G401 (cell line): ENCODE results near the gene STAP1. TPM values are rescaled to one million over a fixed set of nuclear protein-coding genes. Genes with fewer than 3 reads are reported as not detected.
"Not testable (repeated sequence)": the region's sequence is repeated elsewhere in the genome, so short reads cannot be mapped to it uniquely, and the experiment has no call there.

Experiments used
- DNase-seq: peaks from one replicate; pipeline ENCODE4 v3.0.0-alpha.2; 2015; ENCODE audit warnings: low spot score
- in situ Hi-C: cut with HindIII; loops from 2 replicates; pipeline ENCODE4 v1.10.0; 2016; ENCODE audit warnings: low sequenced_read_pairs, mixed read lengths
- total RNA-seq: library from RNA; depleted of rRNA; stranded (reverse); fragments of >200 nt; shearing (Covaris generic); gene quantifications from 2 replicates; pipeline ENCODE4 v1.2.3, GENCODE V29; 2014; rRNA removed

Gene STAP1
- total RNA-seq = not detected in 2 replicates

DNA sequence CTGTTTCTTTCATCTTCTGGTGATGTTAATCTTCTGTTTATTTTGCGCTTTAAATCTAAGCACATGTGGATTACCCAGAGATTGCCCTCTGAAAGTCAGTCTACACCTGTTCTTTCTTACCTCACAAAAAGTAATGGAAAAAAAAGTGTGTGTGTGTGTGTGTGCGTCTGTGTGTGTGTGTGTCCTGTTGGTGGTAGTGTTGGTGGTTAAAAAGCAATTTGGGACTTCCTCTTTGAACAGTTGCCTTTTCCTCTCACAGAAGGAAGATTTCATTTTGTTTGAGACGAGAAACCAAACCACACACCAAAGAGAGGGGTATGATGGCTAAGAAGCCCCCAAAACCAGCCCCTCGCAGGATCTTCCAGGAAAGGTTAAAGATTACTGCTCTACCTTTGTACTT is at the start of gene STAP1:
STAP1 (plus strand) TSS at position 235 of the 400 bp plus-strand sequence; CDS start at position 318, 83 bp downstream.
- in situ Hi-C loops = no loop called here
- DNase-seq = no peak

DNA sequence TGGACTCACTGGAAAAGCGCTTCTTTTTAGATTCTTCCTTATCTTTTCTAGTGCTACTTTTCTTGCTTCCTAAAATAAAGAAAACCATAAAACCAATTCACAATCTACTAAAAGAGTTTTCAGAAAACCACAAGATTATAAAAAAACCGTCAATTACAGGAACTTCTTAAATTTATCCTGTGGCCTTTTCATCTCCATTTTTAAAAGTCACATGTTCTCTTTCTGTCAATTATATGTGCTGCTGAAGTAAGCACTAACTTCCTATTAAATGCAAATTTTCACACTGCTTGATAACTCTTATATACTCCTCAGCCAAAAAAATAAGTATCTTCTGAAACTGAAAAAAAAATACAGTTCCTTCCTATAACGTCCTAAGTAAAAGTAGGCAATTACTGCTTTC is 46.0 kb upstream of the STAP1 start:
- in situ Hi-C loops = no loop called here

DNA sequence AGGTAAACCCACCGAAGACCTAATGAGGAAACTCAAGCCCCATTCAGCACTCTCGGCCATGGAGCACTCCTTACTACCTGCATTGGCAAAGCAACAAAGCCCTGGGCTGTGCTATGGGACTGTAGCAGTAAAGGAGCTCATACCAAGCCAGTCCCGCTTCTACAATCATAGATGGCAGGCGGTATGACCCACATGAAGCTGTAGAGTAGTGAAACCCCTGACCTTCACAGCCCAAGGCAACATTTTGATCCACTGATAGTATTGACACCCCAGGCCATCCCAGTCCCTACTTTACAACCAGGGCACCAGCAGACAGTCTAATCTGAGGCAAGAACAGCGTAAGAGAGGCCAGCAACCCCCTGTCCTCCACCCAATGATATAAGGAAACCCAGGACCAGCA is 38.4 kb upstream of the STAP1 start:
- in situ Hi-C loops = no loop called here
- DNase-seq = no peak

More for the DNA sequence above, 46.0 kb upstream of the STAP1 start:
- no peak for DNase-seq

GRCh38 chr4:67521506-67521905 is 37.0 kb upstream of the STAP1 start:
- in situ Hi-C loops = no loop called here
- no peak for DNase-seq

- no peak for DNase-seq
- in situ Hi-C loops = no loop called here
Observed at GRCh38 chr4:67522230-67522629, 36.3 kb upstream of the STAP1 start.

DNA sequence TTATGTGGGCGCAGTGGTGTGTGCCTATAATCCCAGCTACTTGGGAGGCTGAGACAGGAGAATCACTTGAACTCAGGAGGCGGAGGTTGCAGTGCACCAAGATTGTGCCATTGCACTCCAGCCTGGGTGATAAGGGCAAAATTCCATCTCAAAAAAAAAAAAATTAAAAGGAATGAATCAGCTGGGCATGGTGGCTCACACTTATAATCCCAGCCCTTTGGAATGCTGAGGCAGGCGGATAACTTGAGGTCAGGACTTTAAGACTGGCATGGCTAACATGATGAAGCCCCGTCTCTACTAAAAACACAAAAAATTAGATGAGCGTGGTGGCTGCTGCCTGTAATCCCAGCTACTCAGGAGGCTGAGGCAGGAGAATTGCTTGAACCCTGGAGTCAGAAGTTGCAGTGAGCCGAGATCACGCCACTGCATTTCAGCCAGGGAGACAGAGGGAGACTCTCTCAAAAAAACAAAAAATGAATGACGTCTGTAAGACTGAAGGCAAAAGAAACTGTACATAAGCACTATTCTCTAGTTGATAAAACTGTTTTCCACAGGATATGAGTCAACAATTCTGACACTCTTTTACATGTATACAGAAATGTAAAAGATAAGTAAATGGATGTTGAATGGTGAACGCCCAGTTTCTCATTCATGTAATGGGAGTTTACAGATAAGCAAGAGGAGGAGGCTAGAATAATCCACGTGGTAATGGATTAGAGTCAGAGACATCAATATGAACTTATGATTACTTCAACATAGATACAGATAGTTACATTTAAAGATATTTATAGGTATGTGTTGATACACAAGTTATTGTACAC is 35.5 kb upstream of the STAP1 start:
- in situ Hi-C loops = no loop called here

DNA sequence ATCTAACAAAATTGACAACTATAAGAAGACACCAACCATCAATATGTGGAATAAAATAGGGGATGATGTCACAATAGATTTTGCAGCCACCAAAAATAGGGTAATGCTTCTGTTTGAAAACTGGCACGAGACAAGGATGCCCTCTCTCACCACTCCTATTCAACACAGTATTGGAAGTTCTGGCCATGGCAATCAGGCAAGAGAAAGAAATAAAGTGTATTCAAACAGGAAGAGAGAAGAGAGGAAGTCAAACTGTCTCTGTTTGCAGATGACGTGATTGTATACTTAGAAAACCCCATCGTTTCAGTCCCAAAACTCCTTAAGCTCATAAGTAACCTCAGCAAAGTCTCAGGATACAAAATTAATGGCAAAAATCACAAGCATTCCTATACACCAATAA is 34.4 kb upstream of the STAP1 start:
- DNase-seq, in situ Hi-C loops: not testable (repeated sequence)

More for the DNA sequence above, 35.5 kb upstream of the STAP1 start:
- DNase-seq = no peak

- in situ Hi-C loops = no loop called here
- DNase-seq = no peak
Observed at GRCh38 chr4:67531379-67531962, 27.1 kb upstream of the STAP1 start.

DNA sequence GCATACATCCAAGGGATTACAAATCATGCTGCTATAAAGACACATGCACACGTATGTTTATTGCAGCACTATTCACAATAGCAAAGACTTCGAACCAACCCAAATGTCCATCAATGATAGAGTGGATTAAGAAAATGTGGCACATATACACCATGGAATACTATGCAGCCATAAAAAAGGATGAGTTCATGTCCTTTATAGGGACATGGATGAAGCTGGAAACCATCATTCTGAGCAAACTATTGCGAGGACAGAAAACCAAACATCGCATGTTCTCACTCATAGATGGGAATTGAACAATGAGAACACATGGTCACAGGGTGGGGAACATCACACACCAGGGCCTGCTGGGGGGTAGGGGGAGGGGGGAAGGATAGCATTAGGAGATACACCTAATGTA is 26.1 kb upstream of the STAP1 start:
- DNase-seq, in situ Hi-C loops: not testable (repeated sequence)

DNA sequence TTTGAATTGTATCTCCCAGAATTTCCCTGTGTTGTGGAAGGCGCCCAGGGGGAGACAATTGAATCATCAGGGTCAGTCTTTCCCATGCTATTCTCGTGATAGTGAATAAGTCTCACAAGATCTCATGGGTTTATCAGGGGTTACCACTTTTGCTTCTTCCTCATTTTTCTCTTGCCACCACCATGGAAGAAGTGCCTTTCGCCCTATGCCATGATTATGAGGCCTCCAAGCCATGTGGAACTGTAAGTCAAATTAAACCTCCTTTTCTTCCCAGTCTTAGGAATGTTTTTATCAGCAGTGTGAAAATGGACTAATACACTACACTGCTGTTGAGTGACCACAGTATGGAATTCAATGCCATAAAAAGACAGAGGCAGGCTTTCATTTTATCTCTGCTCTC is 25.4 kb upstream of the STAP1 start:
- in situ Hi-C loops = no loop called here
- DNase-seq = no peak

DNA sequence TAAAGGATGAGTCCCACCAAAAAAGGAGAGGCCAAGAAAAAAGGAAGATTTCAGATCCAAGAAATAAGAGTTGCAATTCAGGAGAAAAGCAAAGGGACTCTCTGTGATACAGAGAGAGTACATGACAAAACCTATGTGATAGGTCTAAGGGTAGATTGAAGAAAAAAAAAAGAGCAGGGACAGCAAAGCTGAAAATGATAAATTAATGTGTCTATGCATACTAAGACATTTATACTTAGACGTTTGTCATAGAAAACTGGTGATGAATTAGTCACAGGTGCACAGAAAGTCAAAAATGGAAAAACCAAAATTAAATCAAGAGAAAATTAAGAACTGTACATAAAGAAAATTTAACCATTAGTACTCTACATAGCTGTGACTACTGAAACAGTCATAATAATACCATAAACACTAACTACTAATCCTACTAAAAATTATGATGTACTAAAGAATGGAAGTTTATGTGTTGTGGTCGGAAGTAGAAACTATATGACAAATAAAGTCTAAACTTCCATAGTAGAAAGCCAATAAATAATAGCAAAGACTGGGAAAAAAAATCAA is 23.2 kb upstream of the STAP1 start:
- no peak for DNase-seq
- in situ Hi-C loops = no loop called here

DNA sequence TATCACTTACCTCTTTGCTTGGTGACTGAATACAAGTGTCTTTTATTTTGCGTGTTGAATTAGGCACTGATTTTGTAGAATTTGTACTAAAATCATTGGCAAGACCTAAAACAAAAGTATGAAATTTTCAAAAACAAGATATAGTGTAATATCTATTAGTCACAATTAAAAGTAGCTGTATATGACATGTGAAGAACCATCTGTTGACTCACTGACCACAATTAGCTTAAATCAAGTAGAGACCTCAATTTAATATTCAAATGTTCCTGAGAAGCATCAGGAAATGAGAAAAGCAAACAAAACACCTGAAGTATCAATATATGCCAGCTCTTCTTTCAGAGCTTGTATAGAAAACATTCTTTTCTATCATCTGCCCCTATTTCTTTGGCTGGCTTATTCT is 18.7 kb upstream of the STAP1 start:
- in situ Hi-C loops = no loop called here

DNA sequence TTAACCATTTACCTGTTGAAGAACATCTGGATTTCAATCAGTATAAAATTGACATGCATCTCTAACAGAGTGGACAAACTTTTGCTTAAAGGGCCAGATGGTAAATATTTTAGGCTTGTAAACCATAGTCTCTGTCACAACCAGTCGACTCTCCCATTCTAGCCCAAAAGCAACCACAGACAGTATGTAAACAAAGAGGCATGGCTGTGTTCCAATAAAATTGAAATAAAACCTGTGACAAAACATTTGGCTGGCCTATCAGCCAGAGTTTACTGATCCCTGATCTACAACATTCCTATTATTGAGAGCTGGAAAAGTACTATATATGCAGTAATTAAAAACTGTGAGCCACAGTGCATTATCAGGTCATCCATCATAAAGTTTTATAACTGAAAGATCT is 16.5 kb upstream of the STAP1 start:
- no peak for DNase-seq
- in situ Hi-C loops = no loop called here

More for the DNA sequence above, 18.7 kb upstream of the STAP1 start:
- no peak for DNase-seq

DNA sequence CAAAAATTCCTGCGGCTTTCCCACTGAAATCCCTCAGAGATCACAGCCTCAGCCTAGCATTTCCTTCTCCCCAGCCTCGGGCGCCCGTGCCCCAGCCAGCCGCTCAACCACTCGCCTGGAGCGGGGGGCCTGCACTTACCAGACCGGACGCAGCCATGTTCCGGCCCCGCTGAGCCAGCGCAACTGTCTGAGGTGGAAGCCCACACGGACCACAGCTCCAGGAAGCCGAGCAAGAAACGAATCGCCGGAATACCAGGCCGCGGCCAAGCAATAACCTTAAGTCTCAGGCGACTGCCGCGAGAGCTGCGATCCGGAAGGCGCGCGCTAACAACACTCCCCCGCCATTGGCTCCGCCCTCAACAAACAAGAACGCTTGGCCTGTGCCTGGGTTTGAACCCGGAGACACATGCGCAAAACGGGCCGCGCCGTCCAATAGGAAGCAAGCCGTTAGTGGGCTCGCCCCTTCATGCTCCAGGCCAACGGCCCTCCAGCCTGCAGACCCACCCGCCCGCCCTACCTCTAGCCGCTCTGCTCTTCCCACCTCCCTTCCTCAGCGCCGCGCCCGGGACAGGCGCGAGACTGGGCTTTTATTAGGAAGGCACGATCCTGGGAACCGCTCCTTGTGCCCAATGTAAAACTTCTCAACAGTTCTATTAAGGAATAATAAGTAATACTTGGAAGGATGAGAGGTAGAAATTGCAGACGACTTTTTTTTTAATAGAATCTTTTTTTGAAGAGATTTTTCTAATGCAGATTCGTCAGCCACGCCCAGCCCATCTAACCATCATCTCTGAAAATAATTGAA is 13.1 kb upstream of the STAP1 start, which contains the start of gene CENPC:
CENPC (minus strand) TSS at position 305 of the 805 bp plus-strand sequence; CDS start at position 157, 148 bp downstream.
- in situ Hi-C loops = no loop called here
- peak; percentile 99 for DNase-seq

DNA sequence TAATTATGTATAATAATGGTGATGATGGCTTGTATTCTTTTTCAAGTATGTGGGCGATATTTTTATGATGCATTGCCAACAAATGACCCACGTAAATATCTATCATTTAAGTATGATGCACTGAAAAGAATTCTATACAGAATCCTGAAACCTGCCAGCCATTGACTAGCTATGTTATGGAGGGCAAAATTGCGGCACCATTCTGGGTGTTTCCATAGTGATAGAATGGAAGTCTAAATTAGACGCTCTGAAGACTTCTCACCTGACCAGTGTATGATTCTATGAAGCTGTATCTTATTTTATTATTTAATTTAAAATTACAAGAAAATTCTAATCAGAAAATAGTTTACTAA is 12.5 kb upstream of the STAP1 start:
- peak; percentile 54 for DNase-seq
- in situ Hi-C loops = no loop called here

DNA sequence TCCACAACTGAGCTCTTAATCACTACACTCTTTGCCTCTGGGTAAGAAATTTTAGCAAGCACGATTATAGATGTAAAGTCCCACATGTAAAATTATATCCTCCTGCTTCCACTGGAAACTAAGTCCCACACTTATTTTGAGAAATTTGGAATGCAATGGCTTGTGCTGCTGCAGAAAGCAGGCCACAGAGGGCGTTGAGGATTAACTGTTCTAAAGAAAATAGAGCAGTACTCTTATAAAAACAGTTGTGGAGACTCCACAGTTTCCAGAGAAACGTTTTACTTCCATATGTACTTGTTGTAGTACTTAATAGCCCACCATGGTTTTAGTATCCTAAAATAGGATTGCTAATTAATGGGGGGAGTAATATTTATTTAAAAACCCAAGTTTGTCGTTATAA is 11.6 kb upstream of the STAP1 start:
- in situ Hi-C loops = no loop called here

DNA sequence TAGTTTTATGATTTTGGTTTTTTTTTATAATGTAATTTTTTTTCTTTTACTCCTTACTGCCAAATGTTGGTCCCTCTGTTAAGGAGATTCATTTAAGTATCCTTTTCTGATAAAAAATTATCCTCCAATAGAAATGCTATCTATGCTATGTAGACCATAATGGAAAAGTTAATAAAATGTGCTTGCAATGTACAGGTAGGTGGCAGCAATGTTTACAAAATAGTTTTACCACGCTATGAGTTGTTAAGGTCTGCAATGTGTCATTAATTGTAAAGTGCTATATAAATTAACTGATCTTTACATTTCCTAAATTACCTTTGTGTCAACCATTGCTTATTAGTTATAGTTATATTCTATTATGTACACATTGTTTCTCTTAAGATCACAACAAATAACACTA is 9.4 kb upstream of the STAP1 start:
- no peak for DNase-seq
- in situ Hi-C loops = no loop called here

More for the DNA sequence above, 11.6 kb upstream of the STAP1 start:
- no peak for DNase-seq

DNA sequence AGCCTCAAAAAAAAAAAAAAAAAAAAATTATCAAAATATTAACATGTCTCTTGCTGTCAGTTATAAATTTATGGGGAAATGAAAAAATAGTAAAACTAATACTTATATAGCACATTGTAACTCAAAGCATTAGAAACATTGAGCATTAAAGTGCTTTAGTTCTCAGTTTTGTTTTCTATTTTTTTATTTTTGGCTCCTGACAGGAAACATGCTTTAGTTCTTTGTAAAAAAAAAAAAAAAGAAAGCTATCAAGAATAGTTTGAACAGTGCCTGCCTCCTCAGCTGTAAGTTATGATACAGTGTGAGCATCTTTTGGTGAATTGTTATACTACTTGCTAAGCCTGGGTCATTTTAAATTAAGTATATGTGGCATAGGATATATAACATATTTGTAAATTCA is 8.1 kb upstream of the STAP1 start:
- in situ Hi-C loops = no loop called here
- no peak for DNase-seq

GRCh38 chr4:67550857-67551256 is 7.7 kb upstream of the STAP1 start:
- in situ Hi-C loops = no loop called here

More at GRCh38 chr4:67550857-67551256, 7.7 kb upstream of the STAP1 start:
- DNase-seq = no peak
